IPS-11a (cell line): Measurements from ENCODE around the gene C10orf105.

Source experiments
- H3K4me3 ChIP-seq: one replicate; pipeline ENCODE4 v1.5.1; 2013; ENCODE audit warnings: low read depth, low read length, control low read depth

C10orf105 gene

GRCh38 chr10:71737834-71738197, 18.2 kb upstream of the C10orf105 start:
- no peak overlapping the region for H3K4me3 ChIP-seq

GRCh38 chr10:71737001-71737833, 17.6 kb upstream of the C10orf105 start:
- no peak overlapping the region for H3K4me3 ChIP-seq

DNA sequence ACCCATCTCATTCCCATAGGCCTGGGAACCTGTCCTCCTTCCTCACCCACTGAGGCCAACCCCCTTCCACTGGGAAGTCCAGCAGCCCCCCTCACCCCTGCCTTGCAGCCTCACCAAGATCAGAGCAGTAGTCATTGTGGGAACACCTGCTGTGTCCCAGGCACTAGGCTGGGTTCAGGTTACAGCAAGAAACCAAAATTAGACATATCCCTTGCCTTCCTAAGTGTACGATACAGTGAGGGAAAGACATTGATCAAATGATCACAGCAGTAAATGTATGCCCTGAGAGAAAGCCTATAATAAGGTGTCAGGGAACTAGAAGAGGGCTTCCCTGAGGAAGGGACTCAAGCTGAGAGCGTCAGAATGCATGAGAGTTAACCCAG, 17.0 kb upstream of the C10orf105 start:
- H3K4me3 ChIP-seq: no peak overlapping the region

GRCh38 chr10:71735709-71736569, 16.4 kb upstream of the C10orf105 start:
- no peak overlapping the region for H3K4me3 ChIP-seq

GRCh38 chr10:71734797-71735196, 15.2 kb upstream of the C10orf105 start:
- no peak overlapping the region for H3K4me3 ChIP-seq

GRCh38 chr10:71731791-71732190, 12.2 kb upstream of the C10orf105 start:
- no peak overlapping the region for H3K4me3 ChIP-seq

GRCh38 chr10:71729161-71729636, 9.6 kb upstream of the C10orf105 start:
- no peak overlapping the region for H3K4me3 ChIP-seq

- H3K4me3 ChIP-seq: no peak overlapping the region
These were observed 8.5 kb upstream of the C10orf105 start for GRCh38 chr10:71727738-71728737.

DNA sequence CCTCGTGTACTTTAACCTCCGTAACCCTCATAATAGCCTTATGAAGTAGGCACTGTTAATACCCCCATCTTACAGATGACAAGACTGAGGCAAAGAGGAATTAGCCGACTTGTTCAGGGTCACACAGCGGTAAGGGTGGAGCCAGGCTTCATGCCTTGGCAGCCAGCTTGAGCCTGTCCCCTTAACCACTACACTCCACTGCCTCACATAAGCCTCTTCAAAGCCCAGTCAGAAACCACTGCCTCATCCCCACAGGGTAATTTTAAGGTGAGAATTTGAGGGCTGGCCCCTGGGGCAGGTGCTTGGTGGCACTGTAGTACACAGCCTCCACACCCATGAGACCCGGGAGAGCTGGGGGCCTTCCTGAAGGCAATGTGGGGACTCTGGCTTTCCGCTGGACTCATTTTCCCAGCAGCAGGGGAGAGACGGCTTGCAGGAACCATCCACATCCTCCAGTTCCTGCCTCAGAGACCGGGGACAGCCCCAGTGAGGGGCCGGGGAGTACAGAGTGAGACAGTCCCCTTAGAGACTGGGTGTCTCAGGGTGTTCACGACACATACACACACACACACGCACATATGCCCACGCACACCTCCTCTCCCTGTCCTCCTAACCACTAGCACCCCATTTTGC, 7.6 kb upstream of the C10orf105 start:
- H3K4me3 ChIP-seq: no peak overlapping the region

- H3K4me3 ChIP-seq: no peak overlapping the region
These were observed 7.1 kb upstream of the C10orf105 start for GRCh38 chr10:71726580-71727104.

GRCh38 chr10:71725998-71726579, 6.5 kb upstream of the C10orf105 start:
- no peak overlapping the region for H3K4me3 ChIP-seq

GRCh38 chr10:71725249-71725648, 5.7 kb upstream of the C10orf105 start:
- H3K4me3 ChIP-seq: no peak overlapping the region

GRCh38 chr10:71724539-71724938, 5.0 kb upstream of the C10orf105 start:
- no peak overlapping the region for H3K4me3 ChIP-seq

GRCh38 chr10:71723311-71723710, 3.7 kb upstream of the C10orf105 start:
- H3K4me3 ChIP-seq: no peak overlapping the region

- no peak overlapping the region for H3K4me3 ChIP-seq
These were observed 3.3 kb upstream of the C10orf105 start for GRCh38 chr10:71722849-71723248.

- H3K4me3 ChIP-seq: no peak overlapping the region
These were observed 1.7 kb upstream of the C10orf105 start for GRCh38 chr10:71721313-71721712.

- no peak overlapping the region for H3K4me3 ChIP-seq
These were observed 710 bp upstream of the C10orf105 start for GRCh38 chr10:71720288-71720687.

GRCh38 chr10:71719042-71719441, 536 bp downstream of the C10orf105 start:
- H3K4me3 ChIP-seq: no peak overlapping the region

GRCh38 chr10:71718165-71718698, 1.3 kb downstream of the C10orf105 start:
- no peak overlapping the region for H3K4me3 ChIP-seq
